Stimulated activated CD8-positive, alpha-beta memory T cell treated with anti-CD3 and anti-CD28 coated beads, Interleukin-12 subunit alpha, Interleukin-12 subunit beta, amount 100 ng/mL, for 1 hour (primary cell): ENCODE data around the gene DGKQ.
"Not testable (repeated sequence)": the region's sequence is repeated elsewhere in the genome, so short reads cannot be mapped to it uniquely, and the experiment has no call there.

ENCODE experiments used
- DNase-seq: peaks from one replicate; pipeline ENCODE4 v3.0.0-alpha.2; 2020; ENCODE audit warnings: low read depth

DGKQ gene

GRCh38 chr4:1010395-1011021, 37.1 kb upstream of the DGKQ start:
- DNase-seq = peak; percentile 33

GRCh38 chr4:1009542-1010394, 36.4 kb upstream of the DGKQ start:
- DNase-seq = peak; percentile 57

- DNase-seq = no peak
Observed at GRCh38 chr4:1008840-1009541, 35.6 kb upstream of the DGKQ start.

- no peak for DNase-seq
Observed at GRCh38 chr4:1006856-1007255, 33.5 kb upstream of the DGKQ start.

GRCh38 chr4:1004557-1005485, 31.5 kb upstream of the DGKQ start:
- DNase-seq = no peak

GRCh38 chr4:1004071-1004418, 30.7 kb upstream of the DGKQ start:
- no peak for DNase-seq

- no peak for DNase-seq
Observed at GRCh38 chr4:1003271-1004070, 30.1 kb upstream of the DGKQ start.

- DNase-seq = no peak
Observed at GRCh38 chr4:1002631-1003251, 29.4 kb upstream of the DGKQ start.

GRCh38 chr4:1002131-1002630, 28.8 kb upstream of the DGKQ start:
- no peak for DNase-seq

GRCh38 chr4:1001561-1002130, 28.3 kb upstream of the DGKQ start:
- DNase-seq = no peak

- no peak for DNase-seq
Observed at GRCh38 chr4:1000686-1001260, 27.4 kb upstream of the DGKQ start.

- no peak for DNase-seq
Observed at GRCh38 chr4:999882-1000425, 26.6 kb upstream of the DGKQ start.

GRCh38 chr4:999240-999863, 26.0 kb upstream of the DGKQ start:
- not testable (repeated sequence) for DNase-seq

GRCh38 chr4:998096-998691, 24.8 kb upstream of the DGKQ start:
- DNase-seq = no peak

GRCh38 chr4:997375-998071, 24.2 kb upstream of the DGKQ start:
- DNase-seq = no peak

GRCh38 chr4:996997-997374, 23.6 kb upstream of the DGKQ start:
- DNase-seq = no peak

- no peak for DNase-seq
Observed at GRCh38 chr4:996030-996996, 22.9 kb upstream of the DGKQ start.
